ENCODE measurements around the gene RSPH3. TPM values are rescaled to one million over a fixed set of nuclear protein-coding genes. Genes with fewer than 3 reads are reported as not detected.

The RSPH3 gene
- polyA plus RNA-seq, 10 donors = 2.5 to 3.9 (median 3.4) TPM

- no peak for DNase-seq
Observed at GRCh38 chr6:158934157-158934556, 65.8 kb downstream of the RSPH3 start.

DNA sequence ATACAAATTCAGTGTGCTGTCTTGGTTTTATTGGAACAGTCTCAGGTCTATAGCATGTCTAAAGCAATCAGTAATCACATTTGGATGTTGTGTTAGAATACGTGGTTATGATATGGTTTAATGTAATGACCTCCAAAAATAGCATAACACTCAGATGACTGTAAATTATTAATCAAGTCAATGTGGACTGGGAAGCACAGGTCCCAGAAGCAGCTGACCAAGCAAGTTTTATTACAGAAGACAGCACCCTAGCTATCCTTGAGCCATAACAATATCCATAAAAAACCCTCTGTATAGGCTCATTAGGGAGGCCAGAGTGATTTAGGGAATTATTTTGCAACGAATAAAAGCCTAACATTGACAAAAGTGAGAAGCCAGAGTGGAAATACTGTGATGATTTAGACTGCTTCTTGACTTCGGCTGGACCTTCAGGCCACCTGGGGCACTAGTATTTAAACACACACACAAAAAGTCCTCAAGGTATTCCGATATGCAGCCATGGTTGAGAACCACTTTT, 66.9 kb downstream of the RSPH3 start:
- no peak for DNase-seq

DNA sequence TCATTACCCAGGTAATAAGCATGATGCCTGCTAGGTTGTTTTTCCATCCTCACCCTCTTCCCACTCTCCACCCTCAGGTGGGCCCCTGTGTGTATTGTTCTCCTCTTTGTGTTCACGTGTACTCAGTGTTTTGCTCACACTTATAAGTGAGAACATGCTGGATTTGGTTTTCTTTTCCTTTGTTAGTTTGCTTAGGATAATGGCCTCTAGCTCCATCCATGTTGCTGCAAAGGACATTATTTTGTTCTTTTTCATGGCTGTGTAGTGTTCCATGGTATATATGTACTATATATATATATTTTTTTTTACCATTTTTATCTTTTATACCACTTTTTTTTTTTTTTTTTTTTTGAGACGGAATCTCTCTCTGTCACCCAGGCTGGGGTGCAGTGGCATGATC, 71.9 kb downstream of the RSPH3 start:
- DNase-seq = no peak

DNA sequence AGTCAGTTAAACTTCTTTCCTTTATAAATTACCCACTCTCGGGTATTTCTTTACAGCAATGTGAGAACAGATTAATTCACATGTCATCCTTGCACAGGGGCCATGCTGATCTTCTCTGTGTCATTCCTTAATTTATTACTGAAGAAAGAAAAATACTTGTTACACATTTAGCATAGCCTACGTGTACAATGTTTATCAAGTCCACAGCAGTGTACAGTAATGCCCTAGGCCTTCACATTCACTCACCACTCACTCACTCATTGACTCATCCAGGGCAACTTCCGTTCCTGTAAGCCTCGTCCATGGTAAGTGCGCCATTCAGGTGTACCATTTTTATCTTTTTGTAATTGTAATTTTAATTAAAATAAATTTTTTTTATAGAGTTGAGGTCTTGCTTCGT, 73.6 kb downstream of the RSPH3 start:
- DNase-seq = peak in 1 of 3 donors; percentile 10

- no peak for DNase-seq
Observed at GRCh38 chr6:158924499-158925455, 75.2 kb downstream of the RSPH3 start.

DNA sequence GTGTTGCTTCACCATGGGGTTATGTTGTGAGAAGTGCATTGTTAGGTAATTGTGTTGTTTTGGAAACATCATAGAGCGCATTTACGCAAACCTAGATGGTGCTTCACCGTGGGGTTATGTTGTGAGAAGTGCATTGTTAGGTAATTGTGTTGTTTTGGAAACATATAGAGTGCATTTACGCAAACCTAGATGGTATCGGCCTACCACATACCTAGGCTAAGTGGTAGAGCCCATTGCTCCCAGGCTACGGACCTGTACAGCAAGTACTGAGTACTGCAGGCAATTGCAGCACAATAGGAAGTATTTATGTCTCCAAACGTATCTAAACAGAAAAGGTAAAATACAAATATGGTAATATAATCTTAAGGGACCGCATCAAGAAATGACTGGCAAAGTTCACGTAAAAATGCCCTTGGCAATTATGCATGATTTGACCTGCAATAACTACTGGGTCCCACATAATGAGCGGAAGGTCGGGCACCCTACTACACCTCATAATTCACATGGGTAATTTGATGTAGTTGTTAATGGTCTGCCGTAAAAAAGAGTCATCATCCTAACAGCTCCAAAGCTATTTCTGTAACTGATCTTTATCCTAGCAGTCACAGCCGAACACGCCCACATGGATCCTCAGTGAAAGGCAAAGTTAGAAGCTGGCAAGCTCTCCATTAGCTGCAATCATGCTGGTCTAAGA, 76.0 kb downstream of the RSPH3 start:
- DNase-seq = no peak

Other genes starting within 250 kb of the RSPH3 start
- 10 to 100 TPM; 21.5 to 50.8 (median 29.2) TPM for gene EZR, start 180.8 kb downstream of the RSPH3 start, polyA plus RNA-seq (ENCODE audit: insufficient read length in 10 of 10)
- 1 to 10 TPM in 6 of 10 donors, under 1 TPM in 4; 0.74 to 7.8 (median 1.2) TPM for gene TAGAP, start 44.8 kb upstream of the RSPH3 start, polyA plus RNA-seq (ENCODE audit: insufficient read length in 10 of 10)
- 100 to 1,000 TPM; 160 to 549 (median 280) TPM for gene FNDC1, start 169.2 kb upstream of the RSPH3 start, polyA plus RNA-seq (ENCODE audit: insufficient read length in 10 of 10)